ENCODE measurements around the gene GRAMD2A. TPM values are rescaled to one million over a fixed set of nuclear protein-coding genes. Genes with fewer than 3 reads are reported as not detected.

GRAMD2A gene
- total and polyA plus RNA-seq, 5 donors from 2014 or later: not detected

- no peak overlapping the region for H3K4me3 Mint-ChIP-seq
- peaks cover 8% of the 10 kb centered on the region for H3K27me3 Mint-ChIP-seq
- DNase-seq (no peak), ATAC-seq (ENCODE audit: low read depth in 2 of 2) (no peak)
- Histone ChIP-seq H3K4me3 (ENCODE audit: low read depth, low read length) (no peak overlapping the region), H3K4me1 (ENCODE audit: control insufficient read depth, insufficient read depth, low read length, poor library complexity, severe bottlenecking) (peaks cover 2% of the 10 kb centered on the region), H3K9me3 (ENCODE audit: control insufficient read depth in 2 of 2, low read length in 2 of 2) (no peaks in the 10 kb centered on the region), H3K36me3 (ENCODE audit: control insufficient read depth, insufficient read depth, low read length) (peaks cover 90% of the 10 kb centered on the region), H3K27me3 (ENCODE audit: control insufficient read depth, insufficient read depth, low read length) (no peaks in the 10 kb centered on the region), H3K27ac (ENCODE audit: insufficient read depth, low read length, poor library complexity, severe bottlenecking) (no peak overlapping the region)
- no peak overlapping the region for H3K27ac Mint-ChIP-seq
- H3K4me1 Mint-ChIP-seq: peaks cover 0 to 16% (median 9%) of the 10 kb centered on the region in 4 donors
- no peaks in the 10 kb centered on the region for H3K9me3 Mint-ChIP-seq
- peaks cover 36% of the 10 kb centered on the region for H3K36me3 Mint-ChIP-seq
Observed at GRCh38 chr15:72202302-72202701, 4.7 kb upstream of the GRAMD2A start.

GRCh38 chr15:72201391-72201921 lies 3.9 kb upstream of the GRAMD2A start:
- ATAC-seq (ENCODE audit: low read depth in 2 of 2) (no peak), DNase-seq (no peak)
- Mint-ChIP-seq H3K4me3 (no peak overlapping the region), H3K4me1 (peaks cover 0 to 16% (median 8%) of the 10 kb centered on the region in 4 donors), H3K36me3 (peaks cover 28% of the 10 kb centered on the region), H3K27me3 (peaks cover 9% of the 10 kb centered on the region), H3K27ac (peak overlapping the region in 1 of 3 donors; percentile 36), H3K9me3 (no peaks in the 10 kb centered on the region)
- Histone ChIP-seq H3K27me3 (ENCODE audit: control insufficient read depth, insufficient read depth, low read length) (no peaks in the 10 kb centered on the region), H3K4me3 (ENCODE audit: low read depth, low read length) (no peak overlapping the region), H3K27ac (ENCODE audit: insufficient read depth, low read length, poor library complexity, severe bottlenecking) (no peak overlapping the region), H3K4me1 (ENCODE audit: control insufficient read depth, insufficient read depth, low read length, poor library complexity, severe bottlenecking) (peaks cover 5% of the 10 kb centered on the region), H3K9me3 (ENCODE audit: control insufficient read depth in 2 of 2, low read length in 2 of 2) (no peaks in the 10 kb centered on the region), H3K36me3 (ENCODE audit: control insufficient read depth, insufficient read depth, low read length) (peaks cover 81% of the 10 kb centered on the region)

GRCh38 chr15:72200395-72201237 lies 3.0 kb upstream of the GRAMD2A start:
- Mint-ChIP-seq H3K27me3 (peaks cover 17% of the 10 kb centered on the region), H3K27ac (peak overlapping the region in 1 of 3 donors; percentile 73), H3K4me1 (peaks cover 0 to 16% (median 8%) of the 10 kb centered on the region in 4 donors), H3K4me3 (no peak overlapping the region), H3K36me3 (peaks cover 28% of the 10 kb centered on the region), H3K9me3 (peaks cover 0 to 1% (median 0%) of the 10 kb centered on the region in 7 donors)
- Histone ChIP-seq H3K4me1 (ENCODE audit: control insufficient read depth, insufficient read depth, low read length, poor library complexity, severe bottlenecking) (peaks cover 5% of the 10 kb centered on the region), H3K27me3 (ENCODE audit: control insufficient read depth, insufficient read depth, low read length) (no peaks in the 10 kb centered on the region), H3K4me3 (ENCODE audit: low read depth, low read length) (no peak overlapping the region), H3K9me3 (ENCODE audit: control insufficient read depth in 2 of 2, low read length in 2 of 2) (no peaks in the 10 kb centered on the region), H3K27ac (ENCODE audit: insufficient read depth, low read length, poor library complexity, severe bottlenecking) (no peak overlapping the region), H3K36me3 (ENCODE audit: control insufficient read depth, insufficient read depth, low read length) (peaks cover 73% of the 10 kb centered on the region)
- DNase-seq (no peak), ATAC-seq (ENCODE audit: low read depth in 2 of 2) (no peak)

- Mint-ChIP-seq H3K4me3 (no peak overlapping the region), H3K9me3 (peaks cover 0 to 1% (median 0%) of the 10 kb centered on the region in 7 donors), H3K27ac (peak overlapping the region in 2 of 3 donors; percentile 11 to 43), H3K27me3 (peaks cover 19% of the 10 kb centered on the region), H3K36me3 (peaks cover 28% of the 10 kb centered on the region), H3K4me1 (peaks cover 0 to 16% (median 8%) of the 10 kb centered on the region in 4 donors)
- H3K9me3 ChIP-seq (ENCODE audit: control insufficient read depth in 2 of 2, low read length in 2 of 2): no peaks in the 10 kb centered on the region
- H3K27me3 ChIP-seq (ENCODE audit: control insufficient read depth, insufficient read depth, low read length): no peaks in the 10 kb centered on the region
- ATAC-seq (ENCODE audit: low read depth in 2 of 2) (peak; percentile 69 to 73), DNase-seq (peak; percentile 58 to 81 (median 73))
- peaks cover 5% of the 10 kb centered on the region for H3K4me1 ChIP-seq (ENCODE audit: control insufficient read depth, insufficient read depth, low read length, poor library complexity, severe bottlenecking)
- peaks cover 64% of the 10 kb centered on the region for H3K36me3 ChIP-seq (ENCODE audit: control insufficient read depth, insufficient read depth, low read length)
- no peak overlapping the region for H3K27ac ChIP-seq (ENCODE audit: insufficient read depth, low read length, poor library complexity, severe bottlenecking)
- no peak overlapping the region for H3K4me3 ChIP-seq (ENCODE audit: low read depth, low read length)
Observed at GRCh38 chr15:72199721-72200212, 2.2 kb upstream of the GRAMD2A start.

- Mint-ChIP-seq H3K36me3 (peaks cover 23% of the 10 kb centered on the region), H3K27ac (no peak overlapping the region)
- ATAC-seq (ENCODE audit: low read depth in 2 of 2): no peak
Observed at GRCh38 chr15:72199205-72199515, 1.6 kb upstream of the GRAMD2A start.

GRCh38 chr15:72198356-72199204 lies 993 bp upstream of the GRAMD2A start:
- H3K27me3 ChIP-seq (ENCODE audit: control insufficient read depth, insufficient read depth, low read length): no peaks in the 10 kb centered on the region
- Mint-ChIP-seq H3K27ac (no peak overlapping the region), H3K36me3 (peaks cover 23% of the 10 kb centered on the region), H3K27me3 (peaks cover 28% of the 10 kb centered on the region), H3K4me1 (peaks cover 0 to 12% (median 6%) of the 10 kb centered on the region in 4 donors), H3K4me3 (peak overlapping the region in 2 of 4 donors; percentile 27 to 38), H3K9me3 (peaks cover 0 to 1% (median 0%) of the 10 kb centered on the region in 7 donors)
- H3K36me3 ChIP-seq (ENCODE audit: control insufficient read depth, insufficient read depth, low read length): peaks cover 53% of the 10 kb centered on the region
- no peak overlapping the region for H3K4me3 ChIP-seq (ENCODE audit: low read depth, low read length)
- H3K27ac ChIP-seq (ENCODE audit: insufficient read depth, low read length, poor library complexity, severe bottlenecking): no peak overlapping the region
- H3K4me1 ChIP-seq (ENCODE audit: control insufficient read depth, insufficient read depth, low read length, poor library complexity, severe bottlenecking): peaks cover 5% of the 10 kb centered on the region
- H3K9me3 ChIP-seq (ENCODE audit: control insufficient read depth in 2 of 2, low read length in 2 of 2): no peaks in the 10 kb centered on the region
- ATAC-seq (ENCODE audit: low read depth in 2 of 2) (no peak), DNase-seq (no peak)

More at GRCh38 chr15:72199205-72199515, 1.6 kb upstream of the GRAMD2A start:
- Mint-ChIP-seq H3K4me1 (peaks cover 0 to 12% (median 6%) of the 10 kb centered on the region in 4 donors), H3K27me3 (peaks cover 22% of the 10 kb centered on the region), H3K9me3 (peaks cover 0 to 1% (median 0%) of the 10 kb centered on the region in 7 donors), H3K4me3 (peak overlapping the region in 1 of 4 donors; percentile 27)
- no peak for DNase-seq
- Histone ChIP-seq H3K4me3 (ENCODE audit: low read depth, low read length) (no peak overlapping the region), H3K9me3 (ENCODE audit: control insufficient read depth in 2 of 2, low read length in 2 of 2) (no peaks in the 10 kb centered on the region), H3K27me3 (ENCODE audit: control insufficient read depth, insufficient read depth, low read length) (no peaks in the 10 kb centered on the region), H3K4me1 (ENCODE audit: control insufficient read depth, insufficient read depth, low read length, poor library complexity, severe bottlenecking) (peaks cover 5% of the 10 kb centered on the region), H3K27ac (ENCODE audit: insufficient read depth, low read length, poor library complexity, severe bottlenecking) (no peak overlapping the region), H3K36me3 (ENCODE audit: control insufficient read depth, insufficient read depth, low read length) (peaks cover 58% of the 10 kb centered on the region)

- H3K36me3 Mint-ChIP-seq: peaks cover 12% of the 10 kb centered on the region
- H3K27ac Mint-ChIP-seq: no peak overlapping the region
- peaks cover 0 to 12% (median 5%) of the 10 kb centered on the region in 4 donors for H3K4me1 Mint-ChIP-seq
- DNase-seq (no peak), ATAC-seq (ENCODE audit: low read depth in 2 of 2) (no peak)
- peaks cover 33% of the 10 kb centered on the region for H3K27me3 Mint-ChIP-seq
- Histone ChIP-seq H3K4me3 (ENCODE audit: low read depth, low read length) (no peak overlapping the region), H3K27me3 (ENCODE audit: control insufficient read depth, insufficient read depth, low read length) (no peaks in the 10 kb centered on the region), H3K27ac (ENCODE audit: insufficient read depth, low read length, poor library complexity, severe bottlenecking) (no peak overlapping the region), H3K4me1 (ENCODE audit: control insufficient read depth, insufficient read depth, low read length, poor library complexity, severe bottlenecking) (peaks cover 5% of the 10 kb centered on the region), H3K36me3 (ENCODE audit: control insufficient read depth, insufficient read depth, low read length) (peaks cover 37% of the 10 kb centered on the region), H3K9me3 (ENCODE audit: control insufficient read depth in 2 of 2, low read length in 2 of 2) (no peaks in the 10 kb centered on the region)
- H3K9me3 Mint-ChIP-seq: peaks cover 0 to 1% (median 0%) of the 10 kb centered on the region in 7 donors
- peak overlapping the region in 1 of 4 donors; percentile 59 for H3K4me3 Mint-ChIP-seq
Observed at GRCh38 chr15:72197041-72197459, 537 bp downstream of the GRAMD2A start.
